ENCODE results near the gene DNAJA3.

DNA sequence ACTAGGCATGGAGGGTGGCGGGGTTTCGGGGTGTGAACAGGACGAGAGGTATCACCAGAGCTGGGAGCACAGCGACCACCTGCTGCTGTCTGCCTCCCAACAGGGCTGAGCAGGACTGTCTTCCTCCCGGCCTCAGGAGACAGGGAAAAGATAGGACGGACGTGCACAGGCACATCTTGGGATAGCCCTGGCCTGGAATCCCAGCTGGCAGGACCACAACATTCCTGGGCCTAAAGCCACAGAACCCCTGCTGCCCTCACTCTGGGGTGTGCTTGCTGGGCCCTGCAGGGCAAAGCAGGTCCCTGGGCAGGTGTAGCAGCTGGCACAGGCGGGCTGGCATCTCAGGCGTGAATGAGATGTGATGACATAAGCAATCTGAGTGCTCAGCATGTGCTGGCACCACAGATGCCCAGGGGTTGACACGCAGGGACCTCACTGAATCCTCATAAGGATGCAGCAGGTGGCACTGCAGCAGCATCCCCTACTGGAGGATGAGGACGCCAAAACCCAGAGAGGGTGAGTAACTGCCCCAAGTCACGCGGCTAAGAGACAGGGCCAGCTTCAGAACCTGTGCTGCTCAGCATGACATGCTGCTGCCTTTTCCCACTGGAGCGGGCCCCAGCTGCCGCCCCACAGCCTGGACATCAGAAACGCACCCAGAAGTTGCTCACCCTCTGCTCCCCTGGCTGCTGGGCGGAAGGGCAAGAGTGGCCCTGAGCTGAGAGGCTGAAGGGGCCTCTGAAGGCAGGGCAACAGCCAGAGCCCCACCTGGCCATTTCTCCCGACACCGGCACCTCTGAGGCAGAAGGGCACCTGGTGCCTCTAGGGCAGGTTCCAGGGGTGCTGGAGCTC is 16.4 kb upstream of the DNAJA3 start:
- TF ChIP-seq, protein P1, sequence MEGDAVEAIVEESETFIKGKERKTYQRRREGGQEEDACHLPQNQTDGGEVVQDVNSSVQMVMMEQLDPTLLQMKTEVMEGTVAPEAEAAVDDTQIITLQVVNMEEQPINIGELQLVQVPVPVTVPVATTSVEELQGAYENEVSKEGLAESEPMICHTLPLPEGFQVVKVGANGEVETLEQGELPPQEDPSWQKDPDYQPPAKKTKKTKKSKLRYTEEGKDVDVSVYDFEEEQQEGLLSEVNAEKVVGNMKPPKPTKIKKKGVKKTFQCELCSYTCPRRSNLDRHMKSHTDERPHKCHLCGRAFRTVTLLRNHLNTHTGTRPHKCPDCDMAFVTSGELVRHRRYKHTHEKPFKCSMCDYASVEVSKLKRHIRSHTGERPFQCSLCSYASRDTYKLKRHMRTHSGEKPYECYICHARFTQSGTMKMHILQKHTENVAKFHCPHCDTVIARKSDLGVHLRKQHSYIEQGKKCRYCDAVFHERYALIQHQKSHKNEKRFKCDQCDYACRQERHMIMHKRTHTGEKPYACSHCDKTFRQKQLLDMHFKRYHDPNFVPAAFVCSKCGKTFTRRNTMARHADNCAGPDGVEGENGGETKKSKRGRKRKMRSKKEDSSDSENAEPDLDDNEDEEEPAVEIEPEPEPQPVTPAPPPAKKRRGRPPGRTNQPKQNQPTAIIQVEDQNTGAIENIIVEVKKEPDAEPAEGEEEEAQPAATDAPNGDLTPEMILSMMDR (IDR thresholded peaks at IDR 0.05) = no peak
- TF ChIP-seq POLR2A (IDR thresholded peaks at IDR 0.05) = no peak

Measured in Peyer's patch (tissue), 4 donors.